Measurements from ENCODE around the gene LCNL1. TPM values are rescaled to one million over a fixed set of nuclear protein-coding genes. Genes with fewer than 3 reads are reported as not detected.

Gene LCNL1
- total RNA-seq, 4 donors from 2014 or later = 0.28 to 0.47 (median 0.36) TPM; not detected in 1

- ATAC-seq (ENCODE audit: low FRiP score) = no peak
- no peak for DNase-seq (ENCODE audit: low spot score)
- no peak for TF ChIP-seq CTCF (IDR thresholded peaks at IDR 0.05)
Measured at GRCh38 chr9:136981588-136982231, 1.1 kb upstream of the LCNL1 start.

GRCh38 chr9:136983167-136983566 lies 374 bp downstream of the LCNL1 start:
- TF ChIP-seq CTCF (IDR thresholded peaks at IDR 0.05) = no peak
- DNase-seq (ENCODE audit: low spot score) = no peak
- no peak for ATAC-seq (ENCODE audit: low FRiP score)

- DNase-seq (ENCODE audit: low spot score) = no peak
- no peak for TF ChIP-seq CTCF (IDR thresholded peaks at IDR 0.05)
- ATAC-seq (ENCODE audit: low FRiP score) = no peak
Measured at GRCh38 chr9:136983656-136984314, 992 bp downstream of the LCNL1 start.

GRCh38 chr9:136984464-136985026 lies 1.8 kb downstream of the LCNL1 start:
- TF ChIP-seq CTCF (IDR thresholded peaks at IDR 0.05) = no peak
- DNase-seq (ENCODE audit: low spot score) (no peak), ATAC-seq (ENCODE audit: low FRiP score) (no peak)

- TF ChIP-seq CTCF (IDR thresholded peaks at IDR 0.05) = no peak
- ATAC-seq (ENCODE audit: low FRiP score) (no peak), DNase-seq (ENCODE audit: low spot score) (no peak)
Measured at GRCh38 chr9:136985027-136985602, 2.3 kb downstream of the LCNL1 start.

- TF ChIP-seq CTCF (IDR thresholded peaks at IDR 0.05) = no peak
- DNase-seq (ENCODE audit: low spot score) (no peak), ATAC-seq (ENCODE audit: low FRiP score) (no peak)
Measured at GRCh38 chr9:136985853-136986252, 3.1 kb downstream of the LCNL1 start.
